ACC112 (cell line): ENCODE results near the gene STAB2.

Experiments used
- H2AFZ ChIP-seq: fragments of 200-600 bp; sonication (generic); one replicate; pipeline ENCODE4 v1.6.0; 2017; ENCODE audit warnings: antibody characterized with exemption, low read length; ENCODE audit not compliant: unreplicated experiment
- H3K27ac ChIP-seq: fragments of 200-600 bp; sonication (generic); 2 replicates; pipeline ENCODE4 v1.5.1; 2014; ENCODE audit warnings: low read depth, mild to moderate bottlenecking, antibody characterized with exemption, low read length, moderate library complexity
- H3K27me3 ChIP-seq: fragments of 200-600 bp; sonication (generic); 2 replicates; pipeline ENCODE4 v1.6.1; 2014; ENCODE audit warnings: mild to moderate bottlenecking, antibody characterized with exemption, low read length, moderate library complexity, mixed read lengths; ENCODE audit not compliant: insufficient read depth
- H3K36me3 ChIP-seq: fragments of 200-600 bp; sonication (generic); 2 replicates; pipeline ENCODE4 v1.6.1; 2016; ENCODE audit warnings: mild to moderate bottlenecking, antibody characterized with exemption, low read length, moderate library complexity, mixed read lengths; ENCODE audit not compliant: insufficient read depth
- H3K4me1 ChIP-seq: fragments of 200-600 bp; sonication (generic); one replicate; pipeline ENCODE4 v1.6.1; 2016; ENCODE audit warnings: low read length, mixed read lengths; ENCODE audit not compliant: insufficient read depth, unreplicated experiment, control insufficient read depth
- H3K4me3 ChIP-seq: fragments of 200-600 bp; sonication (generic); 2 replicates; pipeline ENCODE4 v1.5.1; 2014; ENCODE audit warnings: mild to moderate bottlenecking, low read depth, low read length
- H3K79me2 ChIP-seq: fragments of 200-600 bp; sonication (generic); one replicate; pipeline ENCODE4 v1.6.0; 2016; ENCODE audit warnings: low read length; ENCODE audit not compliant: control insufficient read depth, unreplicated experiment, insufficient read depth

STAB2 gene

GRCh38 chr12:103765322-103765721 lies 178.2 kb downstream of the STAB2 start:
- Histone ChIP-seq H3K4me1 (no peaks in the 10 kb centered on the region), H3K4me3 (no peak overlapping the region), H3K79me2 (no peaks in the 10 kb centered on the region), H3K27ac (no peak overlapping the region), H3K27me3 (no peaks in the 10 kb centered on the region), H2AFZ (no peak overlapping the region), H3K36me3 (no peaks in the 10 kb centered on the region)

GRCh38 chr12:103766028-103766427 lies 179.0 kb downstream of the STAB2 start:
- Histone ChIP-seq H2AFZ (no peak overlapping the region), H3K4me3 (no peak overlapping the region), H3K27me3 (no peaks in the 10 kb centered on the region), H3K79me2 (no peaks in the 10 kb centered on the region), H3K27ac (no peak overlapping the region), H3K36me3 (no peaks in the 10 kb centered on the region), H3K4me1 (no peaks in the 10 kb centered on the region)

GRCh38 chr12:103768467-103769123 lies 181.5 kb downstream of the STAB2 start:
- no peaks in the 10 kb centered on the region for H3K4me1 ChIP-seq
- H3K27ac ChIP-seq, result no peak overlapping the region
- no peaks in the 10 kb centered on the region for H3K27me3 ChIP-seq
- H3K4me3 ChIP-seq, result no peak overlapping the region
- H3K36me3 ChIP-seq, result no peaks in the 10 kb centered on the region
- no peaks in the 10 kb centered on the region for H3K79me2 ChIP-seq
- no peak overlapping the region for H2AFZ ChIP-seq

DNA sequence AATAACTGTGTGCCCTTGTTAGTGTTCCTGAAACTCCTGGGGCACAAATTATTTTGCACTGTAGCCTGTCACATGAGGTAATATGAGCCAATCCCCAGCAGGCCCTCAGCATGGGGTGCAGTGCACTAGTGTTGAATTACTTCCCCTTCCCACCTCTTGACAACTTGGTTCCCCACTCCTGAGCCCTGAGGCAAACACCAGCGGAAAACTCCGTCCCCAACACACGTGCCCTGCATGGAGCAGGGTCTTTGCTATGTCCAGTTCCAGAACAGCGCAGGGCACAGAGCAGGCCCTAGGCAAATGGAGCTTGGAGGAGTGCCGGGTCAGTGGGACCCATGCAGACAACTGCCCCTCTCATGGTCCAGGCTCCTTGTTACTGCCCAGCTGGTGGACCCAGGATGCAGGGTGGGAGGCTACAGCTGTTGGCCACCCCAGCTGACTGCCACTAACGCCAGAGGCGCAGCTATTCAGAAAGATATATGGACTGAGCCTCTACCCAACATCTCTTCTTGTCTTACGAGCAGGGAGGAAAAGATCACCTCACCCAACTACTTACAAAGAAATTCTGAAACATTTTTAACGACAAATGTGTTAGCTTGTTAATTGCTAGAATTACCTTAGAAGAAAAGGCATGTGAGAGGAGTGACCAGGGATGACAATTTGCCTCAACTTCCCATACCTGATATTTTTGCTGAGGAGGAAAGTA lies 182.3 kb downstream of the STAB2 start:
- Histone ChIP-seq H3K4me1 (no peaks in the 10 kb centered on the region), H3K36me3 (no peaks in the 10 kb centered on the region), H3K27ac (no peak overlapping the region), H3K79me2 (no peaks in the 10 kb centered on the region), H2AFZ (no peak overlapping the region), H3K27me3 (no peaks in the 10 kb centered on the region), H3K4me3 (no peak overlapping the region)

- H2AFZ ChIP-seq, result no peak overlapping the region
- no peaks in the 10 kb centered on the region for H3K36me3 ChIP-seq
- no peak overlapping the region for H3K4me3 ChIP-seq
- no peaks in the 10 kb centered on the region for H3K27me3 ChIP-seq
- no peaks in the 10 kb centered on the region for H3K4me1 ChIP-seq
- no peaks in the 10 kb centered on the region for H3K79me2 ChIP-seq
- H3K27ac ChIP-seq, result no peak overlapping the region
Observed at GRCh38 chr12:103771466-103771865, 184.4 kb downstream of the STAB2 start.

GRCh38 chr12:103772367-103773108 lies 185.5 kb downstream of the STAB2 start:
- H3K27ac ChIP-seq, result no peak overlapping the region
- H3K27me3 ChIP-seq, result no peaks in the 10 kb centered on the region
- H3K36me3 ChIP-seq, result peaks cover 4% of the 10 kb centered on the region; the same call in 1 of the 2 replicates
- H3K79me2 ChIP-seq, result no peaks in the 10 kb centered on the region
- H3K4me3 ChIP-seq, result no peak overlapping the region
- no peak overlapping the region for H2AFZ ChIP-seq
- H3K4me1 ChIP-seq, result no peaks in the 10 kb centered on the region

- Histone ChIP-seq H3K27me3 (no peaks in the 10 kb centered on the region), H3K79me2 (no peaks in the 10 kb centered on the region), H2AFZ (no peak overlapping the region), H3K27ac (no peak overlapping the region), H3K4me1 (no peaks in the 10 kb centered on the region), H3K36me3 (peaks cover 4% of the 10 kb centered on the region; the same call in 1 of the 2 replicates), H3K4me3 (no peak overlapping the region)
Observed at GRCh38 chr12:103773109-103773910, 186.2 kb downstream of the STAB2 start.

- H3K27ac ChIP-seq, result no peak overlapping the region
- H3K4me1 ChIP-seq, result peaks cover 7% of the 10 kb centered on the region
- H3K79me2 ChIP-seq, result no peaks in the 10 kb centered on the region
- H2AFZ ChIP-seq, result no peak overlapping the region
- no peaks in the 10 kb centered on the region for H3K27me3 ChIP-seq
- H3K4me3 ChIP-seq, result no peak overlapping the region
- peaks cover 4% of the 10 kb centered on the region; the same call in 1 of the 2 replicates for H3K36me3 ChIP-seq
Observed at GRCh38 chr12:103774977-103775560, 188.0 kb downstream of the STAB2 start.

DNA sequence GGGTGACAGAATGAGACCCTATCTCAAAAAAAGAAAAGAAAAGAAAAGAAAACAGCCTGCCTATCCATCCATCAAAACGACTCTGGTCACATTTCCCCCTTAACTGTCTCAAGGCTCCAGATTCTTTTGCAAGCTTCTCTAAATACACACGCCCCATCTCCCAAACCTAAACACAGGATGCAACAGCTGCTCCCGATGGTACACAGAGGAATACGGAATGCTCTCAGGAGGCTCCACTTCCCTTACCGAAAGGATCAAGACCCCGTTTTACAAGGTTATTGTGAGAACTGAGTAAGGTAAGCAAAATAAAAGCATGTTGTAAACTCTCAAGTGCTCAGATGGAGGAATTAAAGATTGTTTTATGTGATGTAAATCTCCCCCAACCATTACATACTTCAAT lies 191.7 kb downstream of the STAB2 start:
- Histone ChIP-seq H3K27ac (no peak overlapping the region), H3K4me3 (no peak overlapping the region), H2AFZ (no peak overlapping the region), H3K36me3 (peaks cover 4% of the 10 kb centered on the region; the same call in 1 of the 2 replicates), H3K27me3 (no peaks in the 10 kb centered on the region), H3K79me2 (no peaks in the 10 kb centered on the region), H3K4me1 (peaks cover 13% of the 10 kb centered on the region)
